Naive thymus-derived CD4-positive, alpha-beta T cell (primary cell): Measurements from ENCODE around the gene TULP1. TPM values are rescaled to one million over a fixed set of nuclear protein-coding genes. Genes with fewer than 3 reads are reported as not detected.

Experiments
- ATAC-seq: fragments of 150-1000 bp; cut with Tn5 transposase; 2 replicates; pipeline ENCODE4 v1.10.0; 2021; ENCODE audit warnings: mild to moderate bottlenecking, moderate library complexity
- CTCF ChIA-PET: fragments of 350-600 bp; sonication (Branson Sonifier 250); formaldehyde crosslinking; loops from one replicate; lab custom pipeline; 2021; ENCODE audit warnings: antibody characterized with exemption; lab: Charles Lee
- POLR2A ChIA-PET: fragments of 350-600 bp; sonication (Branson Sonifier 250); formaldehyde crosslinking; loops from one replicate; lab custom pipeline; 2021; ENCODE audit warnings: antibody characterized with exemption, inconsistent platforms; lab: Charles Lee
- DNase-seq, 9 donors: peaks; one replicate each; pipeline versions ENCODE4 v3.0.0 to v3.0.0-alpha.2; 2020 to 2022; ENCODE audit warnings: mixed read lengths in 1 of 9
- H3K27ac ChIP-seq: one replicate; pipeline ENCODE4 v1.7.0; 2013; ENCODE audit warnings: mild to moderate bottlenecking, low read depth, low read length, moderate library complexity
- H3K27me3 ChIP-seq, 2 donors: one replicate each; pipeline ENCODE4 v1.7.0; 2013; ENCODE audit warnings: low read length in 2 of 2, mild to moderate bottlenecking in 2 of 2, moderate library complexity in 2 of 2; ENCODE audit not compliant: control insufficient read depth in 2 of 2, insufficient read depth in 2 of 2
- H3K36me3 ChIP-seq, 3 experiments: 1 replicate in 2 of 3; 2 replicates in 1 of 3; pipeline ENCODE4 v1.7.0; 2013; ENCODE audit warnings: low read length in 3 of 3, mild to moderate bottlenecking in 3 of 3, moderate library complexity in 1 of 3; ENCODE audit not compliant: insufficient read depth in 3 of 3, control insufficient read depth in 2 of 3
- H3K4me1 ChIP-seq, 2 donors: one replicate each; pipeline ENCODE4 v1.7.0; 2013; ENCODE audit warnings: low read length in 2 of 2, mild to moderate bottlenecking in 2 of 2, moderate library complexity in 1 of 2; ENCODE audit not compliant: control insufficient read depth in 2 of 2, insufficient read depth in 2 of 2
- H3K4me3 ChIP-seq: 2 replicates; pipeline ENCODE4 v1.7.0; 2013; ENCODE audit warnings: mild to moderate bottlenecking, low read length
- H3K9me3 ChIP-seq, 3 experiments: 1 replicate in 2 of 3; 2 replicates in 1 of 3; pipeline ENCODE4 v1.7.0; 2013; ENCODE audit warnings: low read length in 3 of 3; ENCODE audit not compliant: control insufficient read depth in 2 of 3
- H3K27ac Mint-ChIP-seq, 9 donors: one replicate each; pipeline ENCODE4 v1.8.0; 2020 to 2022; ENCODE audit warnings: mixed read lengths in 9 of 9, mild to moderate bottlenecking in 8 of 9, moderate library complexity in 5 of 9, inconsistent platforms in 2 of 9
- H3K27me3 Mint-ChIP-seq, 5 donors: one replicate each; pipeline ENCODE4 v1.8.0; 2021 to 2022; ENCODE audit warnings: mixed read lengths in 5 of 5, mild to moderate bottlenecking in 1 of 5
- H3K36me3 Mint-ChIP-seq, 5 donors: one replicate each; pipeline ENCODE4 v1.8.0; 2020 to 2022; ENCODE audit warnings: mixed read lengths in 5 of 5, mild to moderate bottlenecking in 3 of 5, inconsistent platforms in 1 of 5
- H3K4me1 Mint-ChIP-seq, 7 donors: one replicate each; pipeline ENCODE4 v1.8.0; 2020 to 2022; ENCODE audit warnings: mixed read lengths in 7 of 7, mild to moderate bottlenecking in 3 of 7, inconsistent platforms in 1 of 7
- H3K4me3 Mint-ChIP-seq, 10 donors: one replicate each; pipeline ENCODE4 v1.8.0; 2020 to 2022; ENCODE audit warnings: mild to moderate bottlenecking in 10 of 10, mixed read lengths in 10 of 10, moderate library complexity in 6 of 10, inconsistent platforms in 2 of 10
- H3K9me3 Mint-ChIP-seq, 11 donors: one replicate each; pipeline ENCODE4 v1.8.0; 2020 to 2022; ENCODE audit warnings: mixed read lengths in 11 of 11, mild to moderate bottlenecking in 4 of 11, inconsistent platforms in 1 of 11, moderate library complexity in 1 of 11
- intact Hi-C, 2 donors: fragments of 100-400 bp; cut with micrococcal nuclease; formaldehyde crosslinking; loops; one replicate each; pipeline ENCODE4 v1.15.1; 2023
- microRNA-seq: library from miRNA; unstranded; fragments of <30 nt; microRNA quantifications from one replicate; pipeline ENCODE4 v1.2.0, GENCODE V29; 2022; ENCODE audit warnings: borderline microRNAs expressed
- polyA plus RNA-seq, 2 donors: library from polyadenylated mRNA; unstranded; fragments of 300-500 nt; fragmentation: Illumina TruSeq; gene quantifications; one replicate each; pipeline ENCODE4 v1.2.3, GENCODE V29; 2021
- total RNA-seq, 6 experiments: library from RNA in 5 of 6; stranded (reverse) in 5 of 6; gene quantifications; 1 replicate in 5 of 6; 2 replicates in 1 of 6; pipeline ENCODE4 v1.2.3 and lab custom pipeline; 2021 to 2026

Gene TULP1
- total and polyA plus RNA-seq, 7 experiments from 2014 or later = not detected

GRCh38 chr6:35451354-35452182 lies 61.1 kb downstream of the TULP1 start:
- H3K4me3 ChIP-seq = peak overlapping the region; percentile 63
- DNase-seq (no peak), ATAC-seq (no peak)
- no peaks in the 10 kb centered on the region for H3K9me3 ChIP-seq
- Mint-ChIP-seq H3K9me3 (no peaks in the 10 kb centered on the region), H3K36me3 (peaks cover 0 to 11% (median 5%) of the 10 kb centered on the region in 5 donors), H3K4me3 (peak overlapping the region; percentile 67 to 91 (median 84)), H3K4me1 (peaks cover 9 to 53% (median 42%) of the 10 kb centered on the region in 7 donors), H3K27me3 (peaks cover 0 to 14% (median 0%) of the 10 kb centered on the region in 5 donors), H3K27ac (peak overlapping the region; percentile 13 to 92 (median 79))
- H3K36me3 ChIP-seq = peaks cover 0 to 8% (median 0%) of the 10 kb centered on the region in 3 experiments
- peak overlapping the region; percentile 70 for H3K27ac ChIP-seq
- peaks cover 8 to 11% of the 10 kb centered on the region in 2 donors for H3K4me1 ChIP-seq
- ChIA-PET POLR2A (interaction anchor here (0.6 to 4.5 kb wide), 11 partner anchors 16 to 281 kb away, joined by 3 to 47 read pairs (median 8); partner anchors contain the start of genes DEF6, PPARD and RPL10A), CTCF (interaction anchor here (0.7 to 8.3 kb wide), 21 partner anchors 16 to 285 kb away, joined by 3 to 99 read pairs (median 4); partner anchors contain the start of genes ARMC12, DEF6, PPARD and RPL10A)
- H3K27me3 ChIP-seq = no peaks in the 10 kb centered on the region
- intact Hi-C loops = loop anchor here (1.0 kb wide), 3 partner anchors 17 to 286 kb away; partner anchors contain the start of genes RPL10A (in 2 of the 2), ARMC12 (in 1 of the 2) and ZNF76 (in 1 of the 2)

GRCh38 chr6:35449287-35449881 lies 63.3 kb downstream of the TULP1 start:
- Histone ChIP-seq H3K4me3 (no peak overlapping the region), H3K4me1 (peaks cover 8 to 11% of the 10 kb centered on the region in 2 donors), H3K27ac (no peak overlapping the region), H3K9me3 (no peaks in the 10 kb centered on the region), H3K36me3 (no peaks in the 10 kb centered on the region), H3K27me3 (no peaks in the 10 kb centered on the region)
- DNase-seq (peak in 7 of 9 donors; percentile 52 to 80 (median 72)), ATAC-seq (peak; percentile 74)
- Mint-ChIP-seq H3K4me3 (peak overlapping the region in 3 of 10 donors; percentile 31 to 56 (median 47)), H3K4me1 (peaks cover 8 to 61% (median 41%) of the 10 kb centered on the region in 7 donors), H3K36me3 (no peaks in the 10 kb centered on the region), H3K27ac (peak overlapping the region in 4 of 9 donors; percentile 42 to 84 (median 52)), H3K9me3 (no peaks in the 10 kb centered on the region), H3K27me3 (peaks cover 0 to 14% (median 0%) of the 10 kb centered on the region in 5 donors)
- intact Hi-C loops = loop anchor here (1.0 to 10.0 kb wide), 6 partner anchors 30 to 152 kb away; partner anchors contain the start of genes DEF6 (in 2 of the 2) and PPARD (in 2 of the 2)
- ChIA-PET POLR2A (interaction anchor here (0.5 to 4.5 kb wide), 13 partner anchors 17 to 839 kb away, joined by 3 to 47 read pairs (median 3); partner anchors contain the start of genes DEF6, PPARD, RPL10A and ZNF76), CTCF (interaction anchor here (0.7 to 8.3 kb wide), 20 partner anchors 8 to 359 kb away, joined by 3 to 99 read pairs (median 8); partner anchors contain the start of genes DEF6, PPARD and RPL10A)

- intact Hi-C loops = loop anchor here in 1 of 2 donors (10.0 kb wide), 1 partner anchor 53 kb away; no protein-coding TSS in a partner anchor
- no peak for ATAC-seq
Observed at GRCh38 chr6:35448191-35448590, 64.5 kb downstream of the TULP1 start.

More at GRCh38 chr6:35448191-35448590, 64.5 kb downstream of the TULP1 start:
- ChIA-PET POLR2A (interaction anchor here (0.7 to 2.5 kb wide), 5 partner anchors 106 to 150 kb away, joined by 3 to 8 read pairs (median 4); partner anchors contain the start of genes DEF6 and PPARD), CTCF (interaction anchor here (0.5 to 8.3 kb wide), 18 partner anchors 19 to 330 kb away, joined by 3 to 99 read pairs (median 7); partner anchors contain the start of genes DEF6, PPARD and RPL10A)
- Mint-ChIP-seq H3K36me3 (no peaks in the 10 kb centered on the region), H3K4me3 (no peak overlapping the region), H3K27ac (peak overlapping the region in 1 of 9 donors; percentile 76), H3K27me3 (peaks cover 0 to 14% (median 0%) of the 10 kb centered on the region in 5 donors), H3K9me3 (no peaks in the 10 kb centered on the region), H3K4me1 (peaks cover 5 to 50% (median 33%) of the 10 kb centered on the region in 7 donors)
- H3K4me1 ChIP-seq = peaks cover 5 to 6% of the 10 kb centered on the region in 2 donors
- no peaks in the 10 kb centered on the region for H3K27me3 ChIP-seq
- H3K36me3 ChIP-seq = no peaks in the 10 kb centered on the region
- DNase-seq = no peak
- H3K9me3 ChIP-seq = no peaks in the 10 kb centered on the region
- H3K4me3 ChIP-seq = no peak overlapping the region
- H3K27ac ChIP-seq = no peak overlapping the region

Small RNA genes lying within 50 kb of the gene (microRNA-seq; reads per million reads assigned to microRNA genes)
- not detected for gene MIR7111

Other genes starting within 250 kb of the TULP1 start
- gene DEF6, start 215.1 kb downstream of the TULP1 start, total RNA-seq = 100 to 1,000 TPM; 219 to 250 (median 225) TPM
- gene DEF6, start 215.1 kb downstream of the TULP1 start, polyA plus RNA-seq = 100 to 1,000 TPM; 113 to 234 TPM
- 10 to 100 TPM; 29.3 to 47.1 (median 36.0) TPM for gene PPARD, start 170.3 kb downstream of the TULP1 start, total RNA-seq
- gene PPARD, start 170.3 kb downstream of the TULP1 start, polyA plus RNA-seq = 10 to 100 TPM in 1 of 2 donors, 1 to 10 TPM in 1; 7.3 to 20.2 TPM
- 10 to 100 TPM in 1 of 5 experiments, 1 to 10 TPM in 4; 3.1 to 12.0 (median 6.4) TPM for gene FANCE, start 60.6 kb downstream of the TULP1 start, total RNA-seq
- 1 to 10 TPM; 3.4 to 7.5 TPM for gene FANCE, start 60.6 kb downstream of the TULP1 start, polyA plus RNA-seq
- gene RPL10A, start 44.5 kb downstream of the TULP1 start, total RNA-seq = 1,000 to 10,000 TPM; 1,380 to 2,381 (median 2,302) TPM
- gene RPL10A, start 44.5 kb downstream of the TULP1 start, polyA plus RNA-seq = 1,000 to 10,000 TPM; 1,203 to 1,279 TPM
- gene TEAD3, start 15.8 kb downstream of the TULP1 start, total RNA-seq = under 1 TPM in 3 of 5 experiments, not detected in 2; 0.16 to 0.27 (median 0.24) TPM
- gene TEAD3, start 15.8 kb downstream of the TULP1 start, polyA plus RNA-seq = under 1 TPM in 1 of 2 donors, not detected in 1; 0.10 TPM
- 10 to 100 TPM; 56.7 to 83.3 (median 79.4) TPM for gene FKBP5, start 176.0 kb upstream of the TULP1 start, total RNA-seq
- 100 to 1,000 TPM; 101 to 324 TPM for gene FKBP5, start 176.0 kb upstream of the TULP1 start, polyA plus RNA-seq
- 1 to 10 TPM in 4 of 5 experiments, under 1 TPM in 1; 0.78 to 1.8 (median 1.4) TPM for gene ARMC12, start 224.1 kb upstream of the TULP1 start, total RNA-seq
- gene ARMC12, start 224.1 kb upstream of the TULP1 start, polyA plus RNA-seq = 1 to 10 TPM; 1.0 to 1.2 TPM